Muscle layer of colon (tissue), 2 donors: Measurements from ENCODE around the gene SCYL2.
"Not testable (repeated sequence)": the region's sequence is repeated elsewhere in the genome, so short reads cannot be mapped to it uniquely, and the experiment has no call there.

ENCODE experiments used
- H3K27ac ChIP-seq: one replicate; pipeline ENCODE4 v1.7.0; 2013; ENCODE audit warnings: low read depth, mild to moderate bottlenecking, low read length, moderate library complexity
- H3K27me3 ChIP-seq, 2 donors: one replicate each; pipeline ENCODE4 v1.7.0; 2013; ENCODE audit warnings: low read length in 2 of 2, mild to moderate bottlenecking in 2 of 2; ENCODE audit not compliant: insufficient read depth in 2 of 2, control insufficient read depth in 1 of 2
- H3K36me3 ChIP-seq: one replicate; pipeline ENCODE4 v1.7.0; 2013; ENCODE audit warnings: mild to moderate bottlenecking, low read length; ENCODE audit not compliant: insufficient read depth
- H3K4me1 ChIP-seq: one replicate; pipeline ENCODE4 v1.7.0; 2013; ENCODE audit warnings: mild to moderate bottlenecking, low read length; ENCODE audit not compliant: insufficient read depth
- H3K4me3 ChIP-seq, 2 donors: one replicate each; pipeline ENCODE4 v1.7.0; 2013; ENCODE audit warnings: low read length in 2 of 2, low read depth in 1 of 2, mild to moderate bottlenecking in 1 of 2, moderate library complexity in 1 of 2
- H3K9ac ChIP-seq: one replicate; pipeline ENCODE4 v1.7.0; 2013; ENCODE audit warnings: low read length
- H3K9me3 ChIP-seq: one replicate; pipeline ENCODE4 v1.7.0; 2013; ENCODE audit warnings: mild to moderate bottlenecking, low read length
- donor health status: abdominal sarcoma.
- donor health status: Adenocarcinoma of cecum.

Gene SCYL2

GRCh38 chr12:100266835-100267602 lies at the start of gene SCYL2, which contains the start of gene DEPDC4:
SCYL2 (plus strand) TSS chr12:100267177; CDS start chr12:100282971, 15,794 bp downstream.
DEPDC4 (minus strand) TSS chr12:100267079; CDS start chr12:100267076, 3 bp downstream.
- peak within 1 kb of the TSS; percentile 85 for H3K9ac ChIP-seq
- H3K36me3 ChIP-seq = no peaks in the 10 kb centered on the region
- H3K27me3 ChIP-seq = no peaks in the 10 kb centered on the region
- peak within 1 kb of the TSS; percentile 78 to 82 for H3K4me3 ChIP-seq
- H3K9me3 ChIP-seq = no peaks in the 10 kb centered on the region
- peaks cover 20% of the 10 kb centered on the region for H3K4me1 ChIP-seq
- peak within 1 kb of the TSS; percentile 98 for H3K27ac ChIP-seq

GRCh38 chr12:100219328-100220109 lies 47.5 kb upstream of the SCYL2 start:
- peaks cover 26% of the 10 kb centered on the region for H3K36me3 ChIP-seq
- no peak overlapping the region for H3K9ac ChIP-seq
- no peak overlapping the region for H3K27ac ChIP-seq
- no peak overlapping the region for H3K4me3 ChIP-seq
- no peaks in the 10 kb centered on the region for H3K9me3 ChIP-seq
- H3K4me1 ChIP-seq = no peaks in the 10 kb centered on the region
- no peaks in the 10 kb centered on the region for H3K27me3 ChIP-seq

GRCh38 chr12:100221523-100221922 lies 45.5 kb upstream of the SCYL2 start:
- Histone ChIP-seq H3K27ac (no peak overlapping the region), H3K9ac (no peak overlapping the region), H3K36me3 (peaks cover 31% of the 10 kb centered on the region), H3K4me1 (no peaks in the 10 kb centered on the region), H3K9me3 (no peaks in the 10 kb centered on the region), H3K4me3 (no peak overlapping the region), H3K27me3 (no peaks in the 10 kb centered on the region)

- not testable (repeated sequence) for H3K9me3 ChIP-seq, H3K27ac ChIP-seq, H3K27me3 ChIP-seq, H3K4me1 ChIP-seq, H3K9ac ChIP-seq, H3K4me3 ChIP-seq
- H3K36me3 ChIP-seq = peaks cover 31% of the 10 kb centered on the region
Observed at GRCh38 chr12:100222173-100222572, 44.8 kb upstream of the SCYL2 start.

DNA sequence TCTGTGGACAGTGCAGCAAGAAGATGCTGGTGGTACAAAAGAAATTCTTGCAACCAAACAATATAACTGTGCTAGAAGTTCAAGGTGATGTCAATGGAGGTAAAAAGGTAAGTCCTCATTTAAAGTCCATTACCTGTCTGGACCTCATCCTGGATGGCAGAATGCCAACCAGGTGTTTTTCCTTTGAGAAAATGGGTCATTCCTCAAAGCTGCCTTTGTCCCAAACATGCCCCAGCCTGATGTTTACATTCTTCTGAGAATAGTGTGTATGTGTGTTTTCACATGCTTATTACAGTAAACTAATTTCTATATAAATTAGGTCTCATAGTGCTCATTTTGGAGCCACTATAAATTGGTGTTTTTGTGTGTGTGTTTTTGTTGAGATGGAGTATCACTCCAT lies 41.5 kb upstream of the SCYL2 start:
- Histone ChIP-seq H3K9ac (no peak overlapping the region), H3K4me1 (no peaks in the 10 kb centered on the region), H3K4me3 (no peak overlapping the region), H3K9me3 (no peaks in the 10 kb centered on the region), H3K36me3 (peaks cover 26% of the 10 kb centered on the region), H3K27me3 (no peaks in the 10 kb centered on the region), H3K27ac (no peak overlapping the region)

DNA sequence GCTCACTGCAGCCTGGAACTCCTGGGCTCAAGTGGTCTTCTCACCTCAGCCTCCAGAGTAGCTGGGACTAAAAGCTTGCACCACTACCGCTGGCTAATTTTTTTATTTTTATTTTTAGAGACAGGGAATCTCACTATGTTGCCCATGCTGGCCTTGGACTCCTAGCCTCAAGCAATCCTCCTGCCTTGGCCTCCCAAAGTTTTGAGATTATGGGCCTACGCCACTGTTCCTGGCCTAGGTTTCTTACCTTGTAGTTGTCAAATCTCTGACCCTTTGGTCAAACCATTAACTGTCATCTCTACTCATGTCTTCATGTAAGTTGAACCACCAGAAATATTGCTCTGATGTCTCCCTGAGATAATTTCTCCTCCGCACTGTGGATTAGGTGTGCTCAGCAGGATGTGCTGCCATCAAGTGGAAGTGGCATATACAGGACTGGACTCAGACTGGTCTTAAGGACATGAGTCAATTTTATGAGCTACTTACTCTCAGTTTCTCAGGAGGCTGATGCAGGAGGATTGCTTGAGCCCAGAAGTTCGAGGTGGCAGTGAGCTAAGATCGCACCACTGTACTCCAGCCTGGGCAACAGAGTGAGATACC lies 37.8 kb upstream of the SCYL2 start:
- H3K27ac ChIP-seq = no peak overlapping the region
- H3K27me3 ChIP-seq = no peaks in the 10 kb centered on the region

DNA sequence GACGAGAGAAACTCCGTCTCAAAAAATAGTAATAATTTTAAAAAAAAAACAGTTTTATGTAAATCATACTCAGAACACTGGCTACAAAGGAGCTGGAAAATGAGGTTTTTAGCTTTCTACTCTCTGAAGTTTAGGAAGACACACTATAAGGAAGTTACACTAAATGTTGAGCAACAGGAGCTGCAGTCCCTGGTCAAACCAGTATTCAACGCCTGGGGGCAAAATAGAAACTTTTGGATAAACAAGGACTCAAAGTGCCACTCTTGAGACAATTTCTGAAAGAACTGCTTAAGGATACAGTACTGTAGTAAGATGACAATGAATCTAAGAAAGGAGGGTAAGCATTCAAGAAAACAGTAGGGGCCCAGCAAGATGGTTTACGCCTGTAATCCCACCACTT lies 37.1 kb upstream of the SCYL2 start:
- Histone ChIP-seq H3K9me3 (no peaks in the 10 kb centered on the region), H3K27ac (no peak overlapping the region), H3K36me3 (peaks cover 8% of the 10 kb centered on the region), H3K4me1 (no peaks in the 10 kb centered on the region), H3K4me3 (no peak overlapping the region), H3K27me3 (no peaks in the 10 kb centered on the region), H3K9ac (no peak overlapping the region)

More for the DNA sequence above, 37.8 kb upstream of the SCYL2 start:
- Histone ChIP-seq H3K4me3 (no peak overlapping the region), H3K9me3 (no peaks in the 10 kb centered on the region), H3K4me1 (no peaks in the 10 kb centered on the region), H3K9ac (no peak overlapping the region), H3K36me3 (peaks cover 14% of the 10 kb centered on the region)

GRCh38 chr12:100231873-100232272 lies 35.1 kb upstream of the SCYL2 start:
- H3K27me3 ChIP-seq, H3K4me3 ChIP-seq, H3K36me3 ChIP-seq, H3K9ac ChIP-seq, H3K4me1 ChIP-seq, H3K27ac ChIP-seq, H3K9me3 ChIP-seq: not testable (repeated sequence)

- no peak overlapping the region for H3K9ac ChIP-seq
- no peaks in the 10 kb centered on the region for H3K4me1 ChIP-seq
- H3K27me3 ChIP-seq = no peaks in the 10 kb centered on the region
- no peak overlapping the region for H3K27ac ChIP-seq
- H3K36me3 ChIP-seq = no peaks in the 10 kb centered on the region
- H3K9me3 ChIP-seq = no peaks in the 10 kb centered on the region
- no peak overlapping the region for H3K4me3 ChIP-seq
Observed at GRCh38 chr12:100234166-100234565, 32.8 kb upstream of the SCYL2 start.

- no peaks in the 10 kb centered on the region for H3K36me3 ChIP-seq
- no peaks in the 10 kb centered on the region for H3K9me3 ChIP-seq
- no peaks in the 10 kb centered on the region for H3K4me1 ChIP-seq
- H3K27me3 ChIP-seq = no peaks in the 10 kb centered on the region
- no peak overlapping the region for H3K9ac ChIP-seq
- H3K27ac ChIP-seq = no peak overlapping the region
- no peak overlapping the region for H3K4me3 ChIP-seq
Observed at GRCh38 chr12:100234591-100235304, 32.2 kb upstream of the SCYL2 start.

GRCh38 chr12:100238801-100239200 lies 28.2 kb upstream of the SCYL2 start:
- no peaks in the 10 kb centered on the region for H3K36me3 ChIP-seq

More at GRCh38 chr12:100238801-100239200, 28.2 kb upstream of the SCYL2 start:
- no peak overlapping the region for H3K27ac ChIP-seq
- no peak overlapping the region for H3K4me3 ChIP-seq
- no peak overlapping the region for H3K9ac ChIP-seq
- H3K27me3 ChIP-seq = no peaks in the 10 kb centered on the region
- no peaks in the 10 kb centered on the region for H3K4me1 ChIP-seq
- no peaks in the 10 kb centered on the region for H3K9me3 ChIP-seq
